ENCODE results near the gene SUFU. TPM values are rescaled to one million over a fixed set of nuclear protein-coding genes. Genes with fewer than 3 reads are reported as not detected.

SUFU gene
- total RNA-seq, 1 experiment from 2014 or later, result 10.6 TPM

- no peak overlapping the region for H3K27ac Mint-ChIP-seq (ENCODE audit: unreplicated experiment)
- no peak for TF ChIP-seq CTCF (IDR thresholded peaks at IDR 0.05; ENCODE audit: insufficient read depth in 1 of 2, low read depth in 1 of 2, low read length in 1 of 2, severe bottlenecking in 1 of 2, unreplicated experiment in 1 of 2)
- Histone ChIP-seq H3K4me3 (ENCODE audit: low read depth, low read length) (no peak overlapping the region), H3K27me3 (replicated peaks; ENCODE audit: control insufficient read depth, insufficient read depth, low read length) (no peaks in the 10 kb centered on the region), H3K9me3 (no peaks in the 10 kb centered on the region), H3K4me1 (no peaks in the 10 kb centered on the region), H3K36me3 (ENCODE audit: control insufficient read depth, insufficient read depth, low read length) (peaks cover 5% of the 10 kb centered on the region)
- BruUV-seq (replicated peaks), result no TSS peak
- ChIA-PET POLR2A (no interaction called here), CTCF (interaction anchor here (0.8 kb wide), 1 partner anchor 60 kb away, joined by 3 read pairs; no protein-coding TSS in a partner anchor)
- H3K4me3 Mint-ChIP-seq (ENCODE audit: unreplicated experiment), result no peak overlapping the region
- H3K4me1 Mint-ChIP-seq (ENCODE audit: low read depth, unreplicated experiment), result no peaks in the 10 kb centered on the region
- H3K36me3 Mint-ChIP-seq (ENCODE audit: insufficient read depth, unreplicated experiment), result peaks cover 12% of the 10 kb centered on the region
- intact Hi-C loops (cut with micrococcal nuclease; ENCODE audit: unreplicated experiment), result no loop called here
- no peak for DNase-seq
- no peaks in the 10 kb centered on the region for H3K27me3 Mint-ChIP-seq (ENCODE audit: insufficient read depth, unreplicated experiment)
- no peaks in the 10 kb centered on the region for H3K9me3 Mint-ChIP-seq (ENCODE audit: unreplicated experiment)
Observed at GRCh38 chr10:102653060-102653459, 149.3 kb downstream of the SUFU start.

GRCh38 chr10:102654566-102654965, 150.8 kb downstream of the SUFU start:
- Histone ChIP-seq H3K4me1 (no peaks in the 10 kb centered on the region), H3K27me3 (replicated peaks; ENCODE audit: control insufficient read depth, insufficient read depth, low read length) (no peaks in the 10 kb centered on the region), H3K9me3 (no peaks in the 10 kb centered on the region), H3K36me3 (ENCODE audit: control insufficient read depth, insufficient read depth, low read length) (peaks cover 5% of the 10 kb centered on the region), H3K4me3 (ENCODE audit: low read depth, low read length) (no peak overlapping the region)
- no peaks in the 10 kb centered on the region for H3K27me3 Mint-ChIP-seq (ENCODE audit: insufficient read depth, unreplicated experiment)
- ChIA-PET CTCF (no interaction called here), POLR2A (no interaction called here)
- no peak for DNase-seq
- H3K9me3 Mint-ChIP-seq (ENCODE audit: unreplicated experiment), result no peaks in the 10 kb centered on the region
- BruUV-seq (replicated peaks), result no TSS peak
- intact Hi-C loops (cut with micrococcal nuclease; ENCODE audit: unreplicated experiment), result no loop called here
- no peak overlapping the region for H3K4me3 Mint-ChIP-seq (ENCODE audit: unreplicated experiment)
- H3K4me1 Mint-ChIP-seq (ENCODE audit: low read depth, unreplicated experiment), result no peaks in the 10 kb centered on the region
- peaks cover 18% of the 10 kb centered on the region for H3K36me3 Mint-ChIP-seq (ENCODE audit: insufficient read depth, unreplicated experiment)
- no peak for TF ChIP-seq CTCF (IDR thresholded peaks at IDR 0.05; ENCODE audit: insufficient read depth in 1 of 2, low read depth in 1 of 2, low read length in 1 of 2, severe bottlenecking in 1 of 2, unreplicated experiment in 1 of 2)
- no peak overlapping the region for H3K27ac Mint-ChIP-seq (ENCODE audit: unreplicated experiment)

- TF ChIP-seq CTCF (IDR thresholded peaks at IDR 0.05; ENCODE audit: insufficient read depth in 1 of 2, low read depth in 1 of 2, low read length in 1 of 2, severe bottlenecking in 1 of 2, unreplicated experiment in 1 of 2), result no peak
- Histone ChIP-seq H3K4me1 (no peaks in the 10 kb centered on the region), H3K4me3 (ENCODE audit: low read depth, low read length) (no peak overlapping the region), H3K36me3 (ENCODE audit: control insufficient read depth, insufficient read depth, low read length) (peaks cover 5% of the 10 kb centered on the region), H3K27me3 (replicated peaks; ENCODE audit: control insufficient read depth, insufficient read depth, low read length) (no peaks in the 10 kb centered on the region), H3K9me3 (no peaks in the 10 kb centered on the region)
- BruUV-seq (replicated peaks), result no TSS peak
- intact Hi-C loops (cut with micrococcal nuclease; ENCODE audit: unreplicated experiment), result no loop called here
- CTCF ChIA-PET, result no interaction called here
- Mint-ChIP-seq H3K27me3 (ENCODE audit: insufficient read depth, unreplicated experiment) (no peaks in the 10 kb centered on the region), H3K4me1 (ENCODE audit: low read depth, unreplicated experiment) (no peaks in the 10 kb centered on the region), H3K36me3 (ENCODE audit: insufficient read depth, unreplicated experiment) (peaks cover 18% of the 10 kb centered on the region), H3K9me3 (ENCODE audit: unreplicated experiment) (no peaks in the 10 kb centered on the region), H3K4me3 (ENCODE audit: unreplicated experiment) (no peak overlapping the region), H3K27ac (ENCODE audit: unreplicated experiment) (no peak overlapping the region)
- POLR2A ChIA-PET, result no interaction called here
- no peak for DNase-seq
Observed at GRCh38 chr10:102654969-102655368, 151.2 kb downstream of the SUFU start.
